Measurements from ENCODE around the gene BBX.

BBX gene

DNA sequence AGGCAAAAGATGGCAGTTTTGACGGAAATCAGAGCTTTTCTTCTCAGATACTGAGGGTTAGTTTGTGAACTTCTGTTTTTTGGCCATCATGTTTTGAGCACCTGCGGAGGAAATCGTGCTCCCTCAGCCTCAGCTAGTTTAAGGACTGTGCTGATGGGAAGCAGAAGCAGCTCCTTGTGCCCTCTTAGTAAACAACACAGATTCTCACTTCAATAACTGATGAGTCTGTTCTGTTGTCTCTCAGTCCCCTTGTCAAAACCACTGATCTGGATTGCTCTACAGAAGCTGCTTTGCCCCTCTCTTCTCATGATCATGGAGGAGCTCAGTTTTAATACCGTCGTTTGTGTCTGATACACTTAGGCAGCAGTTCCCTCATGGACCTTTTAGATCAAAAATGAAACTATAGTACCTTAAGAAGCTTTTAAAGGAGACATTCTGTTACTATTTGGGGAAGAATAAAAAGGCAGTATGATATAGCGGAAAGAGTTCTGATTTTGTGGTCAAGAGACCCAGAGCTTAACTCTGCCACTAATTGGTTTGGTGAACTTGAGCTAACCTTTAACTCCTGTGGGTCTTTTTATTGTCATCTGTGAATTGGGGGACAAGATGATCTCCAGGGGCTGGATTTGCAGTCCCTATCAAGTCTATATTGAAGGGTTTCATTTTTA lies 152.6 kb downstream of the BBX start:
- H3K4me1 ChIP-seq (ENCODE audit: control insufficient read depth, insufficient read depth, low read length): peaks cover 12% of the 10 kb centered on the region
- H3K27me3 ChIP-seq (ENCODE audit: control insufficient read depth, insufficient read depth, low read length): no peaks in the 10 kb centered on the region
- no peak overlapping the region for H3K4me3 ChIP-seq (ENCODE audit: low read length)
- no peaks in the 10 kb centered on the region for H3K9me3 ChIP-seq (replicated peaks; ENCODE audit: low read length)
- no peaks in the 10 kb centered on the region for H3K36me3 ChIP-seq (ENCODE audit: insufficient read depth, low read length)
- H3K9ac ChIP-seq (ENCODE audit: low read depth, low read length): no peak overlapping the region
- H3K4me2 ChIP-seq (ENCODE audit: low read length): no peak overlapping the region

DNA sequence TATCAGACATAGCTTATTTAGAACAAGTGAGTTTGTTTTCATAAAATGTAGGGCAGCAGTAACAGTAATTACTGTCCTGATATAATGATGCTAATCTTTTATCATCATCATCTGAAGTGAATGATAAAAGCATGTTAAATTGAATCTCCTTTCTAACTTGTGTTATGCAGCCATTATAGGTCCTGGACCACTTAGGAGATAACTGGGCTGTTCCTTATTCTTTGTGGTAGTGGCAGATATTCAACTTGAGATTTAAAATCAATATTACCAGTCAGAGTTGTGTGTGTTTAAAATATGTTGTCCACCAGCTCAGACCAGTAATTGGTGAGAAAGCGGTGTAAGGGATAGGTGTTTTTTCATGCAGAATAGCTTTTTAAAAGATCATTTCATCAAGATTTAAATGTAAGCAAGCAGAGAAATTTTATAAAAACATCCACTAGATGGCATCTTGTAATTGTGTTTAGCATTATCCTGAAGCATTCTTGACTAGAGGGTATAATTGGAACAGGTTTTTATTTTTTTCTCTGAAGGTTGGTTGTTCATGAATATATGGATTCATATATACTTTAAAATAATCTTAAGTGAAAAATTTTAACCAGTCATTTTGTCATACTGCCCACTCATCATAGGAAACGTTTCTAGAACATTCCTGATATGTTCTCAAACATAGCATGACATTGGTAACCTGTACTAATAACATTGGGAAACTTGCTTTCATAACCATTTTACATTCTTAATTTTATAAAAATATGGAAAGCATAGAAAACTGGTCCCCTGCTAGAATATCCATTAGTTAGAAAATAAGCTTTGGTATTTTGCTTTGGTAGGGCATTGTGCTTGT lies 153.9 kb downstream of the BBX start:
- Histone ChIP-seq H3K9ac (ENCODE audit: low read depth, low read length) (no peak overlapping the region), H3K4me1 (ENCODE audit: control insufficient read depth, insufficient read depth, low read length) (peaks cover 12% of the 10 kb centered on the region), H3K9me3 (replicated peaks; ENCODE audit: low read length) (no peaks in the 10 kb centered on the region), H3K4me2 (ENCODE audit: low read length) (no peak overlapping the region), H3K4me3 (ENCODE audit: low read length) (no peak overlapping the region), H3K36me3 (ENCODE audit: insufficient read depth, low read length) (no peaks in the 10 kb centered on the region), H3K27me3 (ENCODE audit: control insufficient read depth, insufficient read depth, low read length) (no peaks in the 10 kb centered on the region)

DNA sequence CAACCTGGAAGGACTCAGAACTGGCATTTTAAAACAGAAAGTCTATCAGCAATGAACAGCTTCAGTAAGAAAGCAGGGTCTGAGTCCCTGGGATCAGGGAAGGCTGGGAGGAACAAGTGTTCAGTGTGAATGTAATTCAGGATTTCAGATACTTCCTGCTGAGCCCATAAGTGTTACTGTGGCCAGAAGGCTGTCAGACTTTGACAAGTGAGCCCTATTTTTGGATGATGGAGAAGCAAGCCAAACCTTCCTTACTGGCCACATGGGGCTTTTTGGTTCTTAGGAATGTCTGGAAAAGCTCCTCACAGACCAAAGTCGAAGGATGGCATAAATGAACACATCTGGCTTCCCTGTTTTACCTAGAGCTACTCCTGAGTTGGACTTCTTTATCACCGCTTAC lies 157.2 kb downstream of the BBX start:
- Histone ChIP-seq H3K4me3 (ENCODE audit: low read length) (no peak overlapping the region), H3K9me3 (replicated peaks; ENCODE audit: low read length) (no peaks in the 10 kb centered on the region), H3K27me3 (ENCODE audit: control insufficient read depth, insufficient read depth, low read length) (no peaks in the 10 kb centered on the region), H3K4me1 (ENCODE audit: control insufficient read depth, insufficient read depth, low read length) (no peaks in the 10 kb centered on the region), H3K36me3 (ENCODE audit: insufficient read depth, low read length) (no peaks in the 10 kb centered on the region), H3K9ac (ENCODE audit: low read depth, low read length) (no peak overlapping the region), H3K4me2 (ENCODE audit: low read length) (no peak overlapping the region)

DNA sequence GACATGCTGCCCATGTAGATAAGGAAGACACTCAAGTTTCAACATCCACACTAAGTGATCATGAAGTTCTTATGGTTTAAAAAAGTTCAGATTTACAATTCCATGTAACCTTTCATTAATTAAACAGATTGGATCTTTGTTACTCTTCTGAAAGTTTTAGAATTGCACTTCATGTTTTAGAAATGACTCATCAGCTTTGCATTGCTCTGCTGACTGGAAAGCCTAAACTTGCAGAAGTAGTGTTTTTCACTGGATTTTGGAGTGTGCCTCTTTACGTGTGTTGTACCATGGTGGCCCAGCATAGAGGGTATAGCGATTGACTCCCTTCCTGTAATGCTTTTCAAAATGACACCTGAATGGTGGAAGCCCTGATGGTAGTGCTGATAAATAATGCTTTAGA lies 157.9 kb downstream of the BBX start:
- no peaks in the 10 kb centered on the region for H3K4me1 ChIP-seq (ENCODE audit: control insufficient read depth, insufficient read depth, low read length)
- no peak overlapping the region for H3K9ac ChIP-seq (ENCODE audit: low read depth, low read length)
- H3K36me3 ChIP-seq (ENCODE audit: insufficient read depth, low read length): no peaks in the 10 kb centered on the region
- no peak overlapping the region for H3K4me2 ChIP-seq (ENCODE audit: low read length)
- H3K9me3 ChIP-seq (replicated peaks; ENCODE audit: low read length): no peaks in the 10 kb centered on the region
- no peaks in the 10 kb centered on the region for H3K27me3 ChIP-seq (ENCODE audit: control insufficient read depth, insufficient read depth, low read length)
- H3K4me3 ChIP-seq (ENCODE audit: low read length): no peak overlapping the region

DNA sequence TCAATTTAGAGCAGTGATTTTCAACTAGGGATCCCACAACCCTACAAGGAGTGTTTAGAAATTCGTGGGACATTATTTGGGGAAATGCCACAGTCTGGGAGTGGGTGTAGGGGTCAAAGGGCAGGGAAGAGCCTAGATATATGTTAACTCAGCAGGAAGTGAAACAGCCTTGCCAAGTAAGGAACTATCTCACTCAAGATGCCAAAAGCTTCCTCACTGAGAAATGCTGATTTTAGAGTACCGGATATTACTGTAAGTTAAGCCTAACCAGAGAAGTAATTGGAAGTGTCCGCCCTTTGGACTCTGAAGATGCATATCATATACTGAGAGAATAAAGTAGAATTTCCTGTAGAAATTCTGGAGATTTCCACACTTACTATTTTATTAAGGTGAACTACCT lies 158.6 kb downstream of the BBX start:
- Histone ChIP-seq H3K9me3 (replicated peaks; ENCODE audit: low read length) (no peaks in the 10 kb centered on the region), H3K4me3 (ENCODE audit: low read length) (no peak overlapping the region), H3K9ac (ENCODE audit: low read depth, low read length) (no peak overlapping the region), H3K4me1 (ENCODE audit: control insufficient read depth, insufficient read depth, low read length) (no peaks in the 10 kb centered on the region), H3K4me2 (ENCODE audit: low read length) (no peak overlapping the region), H3K27me3 (ENCODE audit: control insufficient read depth, insufficient read depth, low read length) (no peaks in the 10 kb centered on the region), H3K36me3 (ENCODE audit: insufficient read depth, low read length) (no peaks in the 10 kb centered on the region)

DNA sequence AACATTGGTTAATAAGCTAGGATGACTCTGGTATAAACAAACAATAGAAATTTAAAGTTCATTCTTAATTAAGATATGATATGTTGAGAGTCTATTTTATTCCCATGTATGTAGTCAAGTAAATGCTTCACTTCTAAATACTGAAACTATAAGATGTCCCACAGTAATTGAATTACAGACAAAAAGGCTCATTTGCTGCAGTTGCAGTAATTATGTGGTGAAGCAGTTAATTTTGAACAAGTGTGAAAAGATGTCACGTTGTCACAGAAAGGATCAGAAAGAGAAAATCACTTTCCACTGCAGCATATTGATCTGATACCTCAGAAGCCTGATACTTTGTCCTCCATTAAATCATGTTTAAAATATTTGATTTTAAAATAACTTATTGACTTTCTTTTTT lies 159.8 kb downstream of the BBX start:
- Histone ChIP-seq H3K4me3 (ENCODE audit: low read length) (no peak overlapping the region), H3K9ac (ENCODE audit: low read depth, low read length) (no peak overlapping the region), H3K36me3 (ENCODE audit: insufficient read depth, low read length) (no peaks in the 10 kb centered on the region), H3K27me3 (ENCODE audit: control insufficient read depth, insufficient read depth, low read length) (no peaks in the 10 kb centered on the region), H3K4me1 (ENCODE audit: control insufficient read depth, insufficient read depth, low read length) (no peaks in the 10 kb centered on the region), H3K9me3 (replicated peaks; ENCODE audit: low read length) (no peaks in the 10 kb centered on the region), H3K4me2 (ENCODE audit: low read length) (no peak overlapping the region)

DNA sequence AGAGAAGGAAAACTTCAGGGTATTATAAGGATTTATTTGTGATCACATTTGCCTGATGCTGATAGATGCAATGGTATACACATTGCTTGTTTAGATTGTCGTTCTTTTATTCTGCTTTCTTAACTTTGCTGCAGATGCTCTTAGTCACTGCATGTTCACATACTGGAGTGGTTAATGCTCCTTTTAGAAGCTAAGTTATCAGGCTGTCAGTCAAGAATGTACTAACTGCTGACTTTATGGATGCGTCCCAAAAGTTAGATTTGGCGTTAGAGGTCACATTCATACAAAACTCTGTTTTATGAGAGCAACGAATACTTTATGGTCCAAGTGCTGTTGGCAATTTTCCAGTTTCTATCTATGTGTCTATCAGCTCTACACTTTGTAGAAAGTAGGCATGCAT lies 160.7 kb downstream of the BBX start:
- H3K9me3 ChIP-seq (replicated peaks; ENCODE audit: low read length): no peaks in the 10 kb centered on the region
- H3K36me3 ChIP-seq (ENCODE audit: insufficient read depth, low read length): no peaks in the 10 kb centered on the region

DNA sequence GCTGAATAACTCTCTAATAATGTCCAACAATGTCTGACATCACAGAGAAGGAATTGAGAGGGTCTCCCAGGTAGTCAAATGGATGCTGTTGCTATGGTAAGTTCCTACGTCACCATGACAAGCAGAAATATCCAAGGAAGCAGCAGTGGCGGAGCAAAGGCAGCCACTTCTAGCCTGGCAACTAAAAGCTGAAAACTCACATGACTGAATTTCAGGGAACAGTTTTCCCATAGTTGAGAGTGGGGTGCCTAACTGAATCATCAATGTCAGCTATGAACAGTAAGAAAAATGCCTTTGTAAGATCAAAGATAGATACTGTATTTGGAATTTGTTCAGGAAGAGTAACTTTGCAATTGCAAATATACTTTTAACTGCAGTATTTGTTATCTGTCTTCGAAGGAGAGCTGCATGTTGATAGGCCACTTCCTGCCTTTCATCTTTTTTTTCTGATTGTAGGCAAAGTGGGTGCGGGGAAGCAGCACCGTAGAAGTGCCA lies 161.7 kb downstream of the BBX start:
- no peaks in the 10 kb centered on the region for H3K36me3 ChIP-seq (ENCODE audit: insufficient read depth, low read length)
- H3K4me3 ChIP-seq (ENCODE audit: low read length): no peak overlapping the region
- H3K27me3 ChIP-seq (ENCODE audit: control insufficient read depth, insufficient read depth, low read length): no peaks in the 10 kb centered on the region
- H3K9ac ChIP-seq (ENCODE audit: low read depth, low read length): no peak overlapping the region
- no peak overlapping the region for H3K4me2 ChIP-seq (ENCODE audit: low read length)
- H3K9me3 ChIP-seq (replicated peaks; ENCODE audit: low read length): no peaks in the 10 kb centered on the region
- H3K4me1 ChIP-seq (ENCODE audit: control insufficient read depth, insufficient read depth, low read length): no peaks in the 10 kb centered on the region

More for the DNA sequence above, 160.7 kb downstream of the BBX start:
- H3K4me3 ChIP-seq (ENCODE audit: low read length): no peak overlapping the region
- no peak overlapping the region for H3K9ac ChIP-seq (ENCODE audit: low read depth, low read length)
- H3K4me2 ChIP-seq (ENCODE audit: low read length): no peak overlapping the region
- no peaks in the 10 kb centered on the region for H3K4me1 ChIP-seq (ENCODE audit: control insufficient read depth, insufficient read depth, low read length)
- H3K27me3 ChIP-seq (ENCODE audit: control insufficient read depth, insufficient read depth, low read length): no peaks in the 10 kb centered on the region

DNA sequence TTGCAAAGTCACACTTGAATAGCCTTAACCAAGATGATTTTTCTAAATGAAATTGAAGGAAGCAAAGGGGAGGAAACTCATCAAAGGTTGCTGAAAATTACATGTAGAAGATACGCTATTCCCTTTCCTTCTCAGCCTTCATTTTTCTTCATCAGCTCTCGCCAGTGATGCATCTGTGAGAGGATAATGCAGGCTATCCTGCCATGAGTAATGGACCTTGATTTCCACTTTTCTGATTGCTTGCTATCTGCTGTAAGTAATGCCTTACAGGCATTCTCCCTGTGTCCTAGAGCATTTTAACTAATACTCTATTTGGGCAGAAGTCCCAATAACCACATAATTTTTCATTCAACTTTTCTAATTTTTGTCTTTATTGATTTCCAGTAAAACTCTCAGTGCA lies 162.6 kb downstream of the BBX start:
- no peaks in the 10 kb centered on the region for H3K36me3 ChIP-seq (ENCODE audit: insufficient read depth, low read length)
- no peaks in the 10 kb centered on the region for H3K4me1 ChIP-seq (ENCODE audit: control insufficient read depth, insufficient read depth, low read length)
- no peak overlapping the region for H3K9ac ChIP-seq (ENCODE audit: low read depth, low read length)
- no peaks in the 10 kb centered on the region for H3K27me3 ChIP-seq (ENCODE audit: control insufficient read depth, insufficient read depth, low read length)
- no peak overlapping the region for H3K4me3 ChIP-seq (ENCODE audit: low read length)
- H3K4me2 ChIP-seq (ENCODE audit: low read length): no peak overlapping the region
- no peaks in the 10 kb centered on the region for H3K9me3 ChIP-seq (replicated peaks; ENCODE audit: low read length)

DNA sequence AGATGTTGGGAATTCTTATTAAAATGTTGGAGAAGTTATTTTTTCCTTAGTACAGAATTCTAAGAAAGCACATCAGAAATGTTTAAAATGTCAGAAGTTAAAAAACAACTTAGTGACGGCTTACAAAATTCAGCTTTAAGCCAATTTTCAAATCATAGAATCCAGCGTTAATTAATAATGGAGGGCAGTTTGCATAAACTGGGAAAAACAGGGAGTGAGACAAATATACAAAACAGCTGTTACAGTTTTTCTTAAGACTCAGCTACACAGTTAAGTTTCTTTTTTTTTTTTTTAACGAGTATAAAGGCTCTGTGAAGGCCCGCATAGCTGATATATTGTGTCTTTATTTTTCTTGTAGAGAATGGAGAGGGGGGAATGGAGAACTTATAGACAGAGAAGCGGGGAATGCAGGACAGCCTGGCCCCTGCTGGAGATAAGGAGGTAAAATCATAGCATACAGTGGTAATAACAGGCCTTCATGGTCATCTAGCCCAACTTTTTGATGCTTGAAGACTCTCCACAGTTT lies 164.4 kb downstream of the BBX start:
- no peaks in the 10 kb centered on the region for H3K9me3 ChIP-seq (replicated peaks; ENCODE audit: low read length)
- no peak overlapping the region for H3K9ac ChIP-seq (ENCODE audit: low read depth, low read length)
- no peak overlapping the region for H3K4me2 ChIP-seq (ENCODE audit: low read length)
- no peaks in the 10 kb centered on the region for H3K4me1 ChIP-seq (ENCODE audit: control insufficient read depth, insufficient read depth, low read length)
- no peaks in the 10 kb centered on the region for H3K27me3 ChIP-seq (ENCODE audit: control insufficient read depth, insufficient read depth, low read length)
- no peaks in the 10 kb centered on the region for H3K36me3 ChIP-seq (ENCODE audit: insufficient read depth, low read length)
- H3K4me3 ChIP-seq (ENCODE audit: low read length): no peak overlapping the region

DNA sequence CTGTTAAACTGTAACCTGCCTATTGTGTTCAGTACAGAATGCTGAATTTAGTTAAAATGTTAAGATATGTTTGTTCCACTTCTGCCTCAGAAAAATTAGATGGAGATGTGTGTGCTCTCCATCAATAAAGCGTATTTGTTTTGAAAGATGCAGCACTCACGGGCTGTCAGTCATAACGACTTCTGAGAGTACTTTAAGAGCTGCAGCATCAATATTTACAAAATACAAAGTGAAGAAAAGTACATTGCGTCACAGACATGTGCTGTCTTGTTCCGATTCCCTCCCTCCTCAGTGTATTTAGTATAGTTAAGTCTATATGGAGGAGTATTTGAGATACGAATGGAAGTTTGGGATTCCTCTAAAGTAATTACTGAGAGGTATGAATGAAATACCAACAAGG lies 166.6 kb downstream of the BBX start:
- Histone ChIP-seq H3K4me2 (ENCODE audit: low read length) (no peak overlapping the region), H3K4me1 (ENCODE audit: control insufficient read depth, insufficient read depth, low read length) (no peaks in the 10 kb centered on the region), H3K9ac (ENCODE audit: low read depth, low read length) (no peak overlapping the region), H3K36me3 (ENCODE audit: insufficient read depth, low read length) (no peaks in the 10 kb centered on the region), H3K9me3 (replicated peaks; ENCODE audit: low read length) (no peaks in the 10 kb centered on the region), H3K4me3 (ENCODE audit: low read length) (no peak overlapping the region), H3K27me3 (ENCODE audit: control insufficient read depth, insufficient read depth, low read length) (no peaks in the 10 kb centered on the region)

All from skeletal muscle satellite cell (primary cell).